NT2/D1 (cell line): ENCODE results near the gene LRFN2.

ENCODE experiments used
- SUZ12 ChIP-seq: IDR thresholded peaks from 2 replicates; pipeline ENCODE4 v1.6.1; 2011; ENCODE audit not compliant: insufficient read length, insufficient read depth; ENCODE audit errors: extremely low read depth
- YY1 ChIP-seq: IDR thresholded peaks from 2 replicates; pipeline ENCODE4 v1.6.1; 2011; ENCODE audit not compliant: insufficient read length, insufficient read depth

GRCh38 chr6:40555092-40555491, 32.1 kb downstream of the LRFN2 start:
- no peak for TF ChIP-seq SUZ12
- TF ChIP-seq YY1, result no peak
